GM18517 (cell line): ENCODE results near the gene GPR83.
"Not testable (repeated sequence)": the region's sequence is repeated elsewhere in the genome, so short reads cannot be mapped to it uniquely, and the experiment has no call there.

Source experiments
- ATAC-seq: cut with Tn5 transposase; IDR thresholded peaks from one replicate; pipeline ENCODE4 v1.9.1; 2021; ENCODE audit warnings: mild to moderate bottlenecking, moderate library complexity; ENCODE audit not compliant: unreplicated experiment

The GPR83 gene

DNA sequence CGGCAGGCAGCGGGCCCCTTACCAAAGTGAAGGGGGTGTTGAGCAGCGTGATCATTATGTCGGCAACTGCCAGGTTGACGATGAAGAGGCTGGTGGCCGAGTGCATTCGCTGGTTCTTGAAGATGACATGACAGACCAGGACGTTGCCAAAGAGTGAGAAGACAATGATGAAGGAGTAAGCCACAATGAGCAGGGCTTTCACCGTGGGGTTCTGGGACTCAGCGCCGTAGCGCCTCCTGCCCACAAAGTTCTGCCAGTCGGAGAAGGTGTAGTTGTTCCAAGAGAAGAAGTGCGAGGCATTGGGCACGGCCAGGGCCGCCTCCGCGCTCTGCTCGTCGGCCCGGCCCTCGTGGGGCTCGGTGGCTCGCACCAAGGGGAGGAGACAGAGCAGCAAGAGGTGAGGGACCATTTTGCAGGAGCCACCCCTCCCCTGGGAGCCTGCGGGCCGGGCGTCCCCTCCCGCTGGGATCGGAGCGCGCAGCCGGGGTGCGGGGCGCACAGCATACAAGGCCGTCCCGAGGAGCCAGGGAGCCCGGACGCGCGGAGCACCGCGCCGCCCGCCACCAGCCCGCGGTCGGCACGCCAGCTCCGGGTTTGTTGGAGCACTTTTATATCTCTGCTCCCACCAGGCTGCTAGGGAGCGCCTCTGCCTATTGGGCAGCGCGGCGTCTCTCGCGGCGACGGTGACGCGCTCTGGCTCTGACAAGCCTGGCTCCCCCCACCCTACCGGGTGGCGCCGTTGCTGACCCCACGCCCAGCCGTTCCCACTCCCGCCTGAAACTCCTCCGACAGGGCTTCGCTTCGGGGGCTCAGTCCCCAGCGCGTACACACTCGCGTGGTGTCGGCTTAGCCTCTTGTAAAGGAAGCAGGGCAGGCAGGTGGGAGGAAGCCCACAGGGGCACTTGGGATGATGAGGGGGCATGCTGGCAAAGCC is at the start of gene GPR83:
Gene GPR83, minus strand, starts transcription at position 581 of the 934 bp plus-strand sequence. Its CDS starts 172 bp downstream, at position 409.
- no peak for ATAC-seq

DNA sequence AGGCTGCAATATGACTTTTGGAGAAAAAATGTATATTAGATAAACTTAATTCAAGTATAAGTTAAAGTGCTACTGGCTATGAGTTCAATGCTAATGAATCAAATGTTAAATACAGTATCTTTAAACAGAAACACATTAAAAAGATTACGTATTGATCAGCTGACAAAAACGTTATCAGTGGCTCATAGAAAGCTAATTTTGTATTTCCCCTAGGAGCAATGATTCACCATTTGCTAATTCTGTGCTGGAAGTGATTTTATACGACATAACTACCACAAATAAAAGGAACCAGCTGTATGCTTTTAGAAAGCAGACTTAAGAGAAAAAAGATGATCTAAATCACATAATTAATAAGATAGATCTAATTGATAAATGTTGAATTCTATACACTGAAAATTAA is 48.8 kb upstream of the GPR83 start:
- no peak for ATAC-seq

DNA sequence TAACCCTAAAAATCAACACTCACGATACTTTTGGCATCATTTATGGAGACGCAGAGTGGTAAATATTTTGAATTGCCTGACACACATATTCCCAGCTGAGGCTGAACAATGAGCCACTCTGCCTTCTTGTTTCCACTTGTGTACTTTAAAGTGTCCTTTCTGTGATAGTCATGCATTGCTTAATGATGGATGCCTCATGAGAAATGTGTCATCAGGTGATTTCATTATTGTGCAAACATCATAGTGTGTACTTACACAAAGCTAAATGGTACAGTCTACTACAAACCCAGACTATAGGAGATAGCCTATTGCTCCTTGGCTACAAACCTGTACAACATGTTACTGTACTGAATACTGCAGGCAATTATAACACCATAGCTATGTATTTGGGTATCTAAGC is 48.2 kb upstream of the GPR83 start:
- no peak for ATAC-seq

DNA sequence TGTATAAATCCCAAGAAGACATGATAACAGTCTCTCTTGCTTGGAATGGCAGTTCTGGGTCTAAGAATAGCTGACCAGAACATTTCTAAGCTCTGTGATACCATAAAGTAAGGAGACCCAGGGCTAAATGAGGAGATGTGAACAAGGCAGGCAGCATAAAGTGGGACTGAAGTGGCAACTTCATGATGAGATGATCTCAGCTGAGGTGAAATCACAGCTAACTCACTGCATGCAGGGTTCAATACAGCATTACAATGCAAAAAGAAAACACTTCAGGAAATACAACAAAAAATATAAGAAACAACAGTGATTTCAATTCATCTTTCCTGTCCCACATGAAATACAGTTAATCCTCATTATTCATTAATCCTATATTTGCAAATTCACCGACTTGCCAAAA is 47.8 kb upstream of the GPR83 start:
- ATAC-seq = no peak

DNA sequence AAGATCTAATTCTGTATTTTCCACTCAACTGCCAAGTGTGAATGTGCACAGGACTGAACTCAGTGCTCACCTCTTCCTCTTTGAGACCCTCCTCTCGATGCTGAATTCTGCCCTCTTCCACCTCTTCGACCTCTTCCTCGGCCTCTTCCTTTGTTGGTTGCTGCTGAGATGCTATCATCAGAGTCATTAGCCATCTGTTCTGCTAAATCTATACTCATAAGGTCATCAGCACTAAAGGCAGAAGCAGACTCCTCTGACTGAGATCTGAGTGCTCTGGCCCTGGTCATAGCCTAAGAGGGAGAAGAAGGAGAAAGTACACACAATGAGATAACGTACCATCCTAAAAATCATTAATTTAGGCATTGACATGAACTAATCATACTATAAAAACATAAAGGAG is 45.9 kb upstream of the GPR83 start:
- ATAC-seq = no peak

DNA sequence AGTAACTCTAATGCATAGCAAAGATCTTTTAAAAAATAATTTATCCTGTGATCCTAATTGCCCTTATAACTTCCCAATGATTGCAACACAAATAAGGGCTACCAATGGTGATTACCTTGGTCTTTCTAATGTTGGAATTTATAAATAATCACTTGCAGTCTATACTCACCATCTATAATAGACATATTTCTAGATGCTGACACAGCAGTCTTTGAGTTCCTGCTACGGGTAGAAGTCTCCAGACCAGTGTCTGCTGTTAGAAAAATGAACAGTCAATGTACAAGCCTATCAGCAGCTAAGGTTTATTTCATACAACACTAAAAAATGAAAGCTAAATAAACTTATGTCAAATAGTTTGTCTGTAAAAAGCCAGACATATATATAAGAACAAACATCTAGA is 44.4 kb upstream of the GPR83 start:
- no peak for ATAC-seq

DNA sequence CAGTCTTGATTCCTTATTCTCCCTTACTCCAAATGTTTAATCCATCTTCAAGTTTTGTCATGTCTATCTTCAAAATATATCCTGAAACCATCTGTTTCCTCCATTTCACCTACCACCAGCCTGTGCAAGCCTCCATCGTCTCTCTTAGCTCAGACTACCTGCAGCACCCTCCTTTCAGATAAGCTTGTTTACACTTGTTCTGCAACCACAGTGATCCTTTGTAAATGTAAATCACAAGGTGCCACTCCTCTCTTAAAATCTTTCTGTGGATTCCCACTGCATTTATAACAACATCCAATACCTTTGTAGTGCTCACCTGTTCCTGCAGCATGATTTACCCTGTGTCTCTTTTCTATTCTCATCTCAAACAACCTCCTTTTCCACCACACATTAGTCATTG is 31.8 kb upstream of the GPR83 start:
- no peak for ATAC-seq

DNA sequence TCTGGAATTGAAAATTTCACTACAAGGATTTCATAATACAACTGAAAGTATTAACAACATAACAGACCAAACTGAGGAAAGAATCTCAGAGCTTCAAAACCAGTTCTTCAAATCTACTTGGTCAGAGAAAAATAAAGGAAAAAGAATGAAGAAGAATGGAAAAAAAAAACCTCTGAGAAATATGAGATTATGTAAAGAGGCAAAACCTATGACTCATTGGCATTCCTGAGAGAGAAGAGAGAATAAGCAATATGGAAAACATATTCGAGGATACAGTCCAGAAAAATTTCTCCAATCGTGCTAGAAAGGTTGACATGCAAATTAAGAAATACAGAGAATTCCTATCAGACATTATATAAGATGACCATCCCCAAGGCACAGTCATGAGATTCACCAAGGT is 23.4 kb upstream of the GPR83 start:
- no peak for ATAC-seq

DNA sequence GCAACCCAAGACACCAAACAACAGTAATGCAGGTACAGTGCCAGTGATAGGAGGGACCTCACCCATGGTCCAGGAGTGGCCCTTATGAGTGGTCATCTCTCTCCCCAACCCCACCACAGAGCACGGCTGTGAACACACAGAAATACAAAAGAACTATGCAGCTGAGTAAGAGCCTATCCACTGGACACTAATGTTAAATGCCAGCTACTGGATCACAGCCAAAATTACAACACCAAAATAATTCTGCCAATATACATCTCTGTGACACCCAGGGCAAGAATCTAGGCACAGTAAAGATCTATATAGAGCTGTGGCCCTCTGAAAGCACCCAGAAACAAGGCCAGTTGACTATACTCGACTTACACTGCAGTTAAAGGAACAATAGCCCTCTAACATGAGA is 22.8 kb upstream of the GPR83 start:
- ATAC-seq = no peak

DNA sequence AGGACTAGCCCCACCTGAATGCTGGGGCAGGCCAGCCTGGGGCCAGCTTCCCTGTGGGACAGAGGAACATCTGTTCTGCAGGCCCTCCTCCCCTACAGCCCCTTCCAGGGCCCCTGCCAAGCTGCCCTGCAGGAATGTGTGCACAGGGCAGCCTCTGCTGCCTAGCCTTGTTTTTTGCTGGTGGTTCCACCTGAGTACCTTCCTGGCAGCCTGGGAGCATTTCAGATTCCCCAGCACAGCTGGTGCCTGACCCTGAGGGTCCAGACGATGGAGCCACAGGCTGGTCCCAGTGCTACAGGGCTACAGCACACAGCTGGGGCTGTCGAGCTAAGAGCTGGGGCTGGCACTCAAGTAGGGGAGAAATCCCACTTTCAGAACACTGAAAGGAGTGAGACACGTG is 22.3 kb upstream of the GPR83 start:
- no peak for ATAC-seq

DNA sequence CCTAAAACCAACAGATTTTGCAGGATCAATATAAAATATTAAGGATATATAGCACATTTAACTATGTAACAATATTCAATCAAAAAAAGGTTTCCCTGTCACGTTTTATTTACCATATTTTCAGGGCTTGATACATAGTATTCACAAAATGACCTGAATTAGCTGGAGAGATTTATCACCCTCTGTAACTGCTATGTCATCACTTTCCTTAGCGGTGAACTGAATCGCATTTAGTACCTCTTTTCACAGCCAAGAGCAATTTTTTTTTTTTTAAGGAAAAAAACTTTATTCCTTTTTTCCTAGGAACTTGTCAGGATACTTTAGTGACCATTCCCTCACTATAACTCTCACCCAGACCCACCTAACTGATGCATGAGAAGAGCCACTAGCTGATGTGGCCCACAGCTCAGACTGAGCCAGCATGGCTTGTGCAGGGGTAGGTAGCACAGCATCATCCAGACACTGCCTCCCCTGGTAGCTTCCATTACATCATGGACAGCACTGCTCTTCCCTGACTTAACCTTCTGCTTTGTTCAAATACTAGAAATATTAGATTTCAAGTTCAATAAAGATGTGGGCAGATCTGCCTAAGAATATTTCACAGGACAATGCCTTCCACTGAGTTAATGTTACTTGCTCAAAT is 17.0 kb upstream of the GPR83 start:
- no peak for ATAC-seq

DNA sequence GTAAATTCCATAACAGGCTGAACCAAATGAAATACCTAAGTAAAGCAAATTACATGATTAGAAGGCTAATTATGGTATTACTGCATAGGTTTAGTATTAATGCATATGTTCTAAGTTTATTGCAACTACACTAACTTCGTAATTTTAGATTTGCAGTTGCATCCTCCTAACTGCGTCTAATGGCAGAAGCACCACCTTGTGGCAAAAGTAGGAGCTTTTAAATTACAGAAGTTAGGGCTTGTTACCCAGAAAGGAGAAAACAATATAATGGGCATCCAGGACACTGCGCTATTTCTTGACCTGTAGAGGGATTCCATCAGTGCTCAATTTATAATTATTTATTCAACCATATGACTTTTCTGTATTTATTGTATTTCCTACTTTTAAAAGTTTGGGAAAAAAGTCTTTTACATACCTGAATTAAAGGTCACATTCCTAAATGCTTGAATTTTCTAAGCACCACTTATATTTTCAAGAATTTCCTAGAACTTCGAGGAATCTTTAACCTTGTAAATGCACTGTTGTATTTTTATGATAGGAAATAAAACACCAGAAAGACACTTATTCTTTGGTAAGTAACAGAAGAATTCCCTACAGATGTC is 16.3 kb upstream of the GPR83 start:
- ATAC-seq = no peak

DNA sequence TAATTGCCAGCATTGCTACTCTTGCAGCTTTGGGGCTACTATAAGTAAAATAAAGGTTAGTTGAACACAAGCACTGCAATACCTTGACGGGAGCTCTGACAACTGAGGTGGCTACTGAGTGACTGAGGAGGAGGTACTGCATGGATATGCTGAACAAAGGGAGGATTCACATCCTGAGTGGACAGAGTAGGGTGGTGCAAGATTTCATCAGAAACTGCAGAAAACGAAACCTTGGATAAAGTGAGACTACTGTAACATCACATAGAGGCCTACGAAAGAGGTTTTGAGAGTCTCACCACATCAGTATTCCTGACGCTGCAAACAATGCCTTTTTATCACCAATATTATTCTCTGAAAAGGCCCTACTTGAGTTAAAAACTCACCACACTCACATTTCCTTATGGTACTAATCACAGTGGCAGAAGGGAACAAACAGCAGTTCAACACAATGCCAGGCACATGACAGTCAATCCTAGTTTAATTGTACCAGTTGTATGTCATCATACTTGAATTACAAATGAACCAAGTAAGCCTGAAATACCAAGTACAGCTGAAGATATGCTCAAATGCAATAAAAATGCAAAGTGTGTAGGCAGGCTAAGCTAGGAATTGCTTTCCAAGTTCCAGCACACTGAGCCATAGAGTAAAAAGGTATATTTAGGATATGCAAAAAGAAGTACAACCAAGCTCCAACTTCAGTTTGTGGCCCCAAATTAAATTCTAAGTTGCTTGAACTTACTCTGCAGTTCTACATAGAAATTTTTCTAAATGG is 4.0 kb upstream of the GPR83 start:
- no peak for ATAC-seq

DNA sequence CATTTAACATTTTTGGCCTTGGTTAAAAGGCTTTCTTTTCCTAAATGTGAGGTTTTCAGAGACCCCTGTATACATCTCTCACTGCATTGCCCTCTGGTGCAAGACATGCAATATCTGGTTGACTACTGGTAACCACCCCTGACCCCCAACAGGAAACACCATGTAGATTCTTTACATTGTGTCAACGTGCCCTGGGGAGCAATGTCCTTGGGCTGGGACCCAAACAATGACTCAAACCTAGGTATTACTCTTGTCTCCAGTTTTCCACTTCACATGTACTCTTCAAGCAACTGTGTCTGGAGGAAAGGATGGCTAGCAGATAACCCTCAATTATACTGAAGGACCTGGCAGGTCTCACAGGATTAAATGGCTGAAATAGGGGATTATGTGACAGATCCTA is 1.1 kb upstream of the GPR83 start:
- ATAC-seq = no peak

DNA sequence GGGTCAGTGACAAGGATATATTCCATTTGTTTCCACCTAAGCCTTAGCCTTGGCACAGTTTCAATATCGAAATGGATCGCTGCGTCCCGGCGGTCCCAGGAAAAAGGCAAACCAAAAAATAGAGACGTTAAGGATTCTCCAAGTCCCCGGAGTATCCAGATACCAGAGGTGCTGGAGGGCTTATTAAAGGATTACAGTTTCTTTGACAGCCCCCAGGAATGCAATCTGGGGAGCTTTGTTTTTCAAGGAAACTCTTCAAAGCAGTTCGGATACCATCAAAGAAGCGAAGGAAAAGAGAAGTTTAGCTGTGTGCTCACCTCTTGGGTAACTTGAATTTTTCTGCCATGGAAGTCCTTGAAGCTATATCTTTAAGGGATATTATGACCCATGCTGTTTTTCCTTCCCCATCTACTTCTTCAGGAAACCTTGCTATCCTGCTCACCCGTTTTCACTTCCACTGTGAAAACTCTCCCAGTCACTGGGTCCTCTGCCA is 600 bp upstream of the GPR83 start:
- no peak for ATAC-seq

DNA sequence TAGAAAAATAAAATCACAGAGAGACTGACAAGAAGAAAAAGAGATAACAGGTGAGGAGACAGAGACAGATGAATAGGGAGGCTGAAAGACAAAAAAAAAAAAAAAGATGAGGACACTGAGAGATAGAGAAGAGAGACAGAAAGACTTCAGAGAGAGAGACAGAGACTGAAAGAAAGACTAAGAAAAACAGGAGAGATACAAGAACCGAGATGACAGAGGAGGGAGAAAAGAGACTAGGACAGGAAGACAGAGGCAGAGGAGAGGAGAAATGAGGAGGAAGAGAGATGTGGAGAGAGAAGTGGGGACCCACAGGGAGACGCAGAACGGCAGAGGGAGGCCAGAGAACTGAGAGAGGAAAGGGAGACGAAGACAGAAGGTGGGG is 771 bp downstream of the GPR83 start:
- no peak for ATAC-seq

DNA sequence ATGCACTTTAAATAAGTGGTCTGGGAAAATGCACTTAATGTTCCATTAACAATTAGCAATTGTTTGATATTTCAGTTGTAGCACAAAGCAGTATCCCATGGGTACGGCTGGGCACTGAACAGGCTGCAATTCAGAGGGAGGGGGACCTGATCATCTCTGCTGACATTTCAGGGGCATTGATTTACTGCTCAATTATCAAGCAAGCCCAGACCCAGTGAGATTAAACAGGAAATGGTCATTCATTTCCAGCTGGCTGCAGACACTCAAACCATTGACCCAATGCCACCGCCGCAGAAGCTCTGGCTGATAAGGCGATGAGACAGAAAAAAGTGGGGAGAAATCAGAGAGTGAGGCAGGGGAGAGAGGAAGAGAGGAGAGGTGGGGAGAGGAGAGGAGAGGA is 1.2 kb downstream of the GPR83 start:
- ATAC-seq = no peak

DNA sequence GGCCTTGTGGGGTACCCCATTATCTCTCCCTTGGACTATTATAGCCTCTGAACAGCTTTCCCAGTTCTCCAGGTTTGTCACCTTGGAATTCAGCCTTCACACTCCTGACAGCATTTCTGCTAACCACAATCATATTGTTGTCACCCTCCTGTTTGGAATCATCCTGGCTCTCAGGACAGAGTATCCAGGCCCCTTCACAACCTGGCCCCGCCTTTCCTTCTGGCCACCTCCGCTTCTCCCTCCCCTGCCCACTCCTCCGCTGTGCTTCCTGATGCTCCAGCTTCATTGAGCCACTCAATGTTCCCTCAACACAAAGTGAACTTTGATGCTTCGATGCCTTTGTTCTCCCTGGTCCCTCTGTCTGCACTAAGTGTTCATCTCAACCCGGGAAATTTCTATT is 3.1 kb downstream of the GPR83 start:
- ATAC-seq = no peak

DNA sequence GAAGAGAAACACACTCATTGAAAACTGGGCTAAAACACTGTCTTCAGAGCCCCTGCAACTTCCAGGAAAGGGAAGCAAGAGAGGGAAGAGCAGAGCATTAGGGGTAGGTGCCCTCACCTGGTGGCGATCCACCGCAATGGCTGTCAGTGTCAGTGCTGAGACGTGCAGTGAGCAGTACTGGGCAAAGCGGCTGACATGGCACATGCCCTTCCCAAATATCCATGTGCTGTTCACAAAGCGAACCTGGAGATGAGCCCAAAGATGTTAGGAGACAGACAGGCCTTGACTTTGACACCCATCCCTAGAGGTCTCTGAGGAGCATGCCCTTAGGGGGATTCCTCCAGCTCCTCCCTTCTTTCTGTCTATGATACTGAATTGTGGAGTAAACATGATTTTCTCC is 4.9 kb downstream of the GPR83 start:
- ATAC-seq = no peak

DNA sequence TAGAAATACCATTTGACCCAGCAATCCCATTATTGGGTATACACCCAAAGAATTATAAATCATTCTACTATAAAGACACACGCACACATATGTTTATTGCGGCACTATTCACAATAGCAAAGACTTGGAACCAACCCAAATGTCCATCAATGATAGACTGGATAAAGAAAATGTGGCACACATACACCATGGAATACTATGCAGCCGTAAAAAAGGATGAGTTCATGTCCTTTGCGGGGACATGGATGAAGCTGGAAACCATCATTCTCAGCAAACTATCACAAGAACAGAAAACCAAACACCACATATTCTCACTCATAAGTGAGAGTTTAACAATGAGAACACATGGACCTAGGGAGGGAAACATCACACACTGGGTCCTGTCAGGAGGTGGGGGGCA is 9.3 kb downstream of the GPR83 start:
- ATAC-seq = not testable (repeated sequence)

DNA sequence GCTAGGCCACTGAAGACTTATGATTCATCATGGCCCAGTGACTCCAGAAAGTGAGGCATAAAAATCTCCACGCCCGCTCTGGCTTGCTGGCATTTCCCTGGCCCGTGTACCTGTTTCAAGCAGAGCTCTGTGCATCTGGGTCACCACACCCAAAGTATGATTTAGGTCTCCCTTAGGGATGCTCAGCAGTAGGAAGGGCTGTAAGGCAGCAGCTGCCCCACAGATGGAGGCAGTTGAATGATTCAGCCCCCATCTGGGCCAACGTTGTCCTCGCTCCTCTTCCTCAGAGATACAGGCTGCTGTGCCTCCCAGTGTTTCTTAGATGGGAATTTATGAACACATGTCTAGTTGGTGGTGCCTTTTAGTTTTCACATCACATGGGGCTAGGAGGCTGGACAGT is 21.6 kb downstream of the GPR83 start:
- ATAC-seq = no peak
